GM23338 (cell line): ENCODE results near the gene GUCD1. TPM values are rescaled to one million over a fixed set of nuclear protein-coding genes. Genes with fewer than 3 reads are reported as not detected.
A peak's percentile ranks its signal among the peaks of the same experiment; 100 is the strongest.

ENCODE experiments used
- ATAC-seq: fragments of 200-7000 bp; cut with Tn5 transposase; 3 replicates; pipeline ENCODE4 v1.9.1; 2020
- DNase-seq: peaks from one replicate; pipeline ENCODE4 v3.0.0-alpha.2; 2015; ENCODE audit warnings: low spot score
- H2AFZ ChIP-seq: fragments of 200-600 bp; sonication (generic); 2 replicates; pipeline ENCODE4 v1.8.0; 2016; ENCODE audit warnings: antibody characterized with exemption, mild to moderate bottlenecking, moderate library complexity
- H3F3A ChIP-seq: fragments of 200-600 bp; sonication (generic); replicated peaks from 2 replicates; pipeline ENCODE4 v1.8.0; 2017; ENCODE audit warnings: antibody characterized with exemption, mixed run types, low read depth
- H3K27ac ChIP-seq: fragments of 200-600 bp; sonication (generic); 2 replicates; pipeline ENCODE4 v1.6.1; 2016; ENCODE audit warnings: low read depth
- H3K27me3 ChIP-seq: fragments of 200-600 bp; sonication (generic); 2 replicates; pipeline ENCODE4 v1.8.0; 2016; ENCODE audit warnings: mild to moderate bottlenecking, mixed run types, moderate library complexity; ENCODE audit not compliant: insufficient read depth
- H3K36me3 ChIP-seq: fragments of 200-600 bp; sonication (generic); 2 replicates; pipeline ENCODE4 v1.8.0; 2016; ENCODE audit warnings: mild to moderate bottlenecking; ENCODE audit not compliant: insufficient read depth
- H3K4me1 ChIP-seq: fragments of 200-600 bp; sonication (generic); 2 replicates; pipeline ENCODE4 v1.8.0; 2016; ENCODE audit warnings: mild to moderate bottlenecking, moderate library complexity; ENCODE audit not compliant: insufficient read depth
- H3K4me2 ChIP-seq: fragments of 200-600 bp; sonication (generic); 2 replicates; pipeline ENCODE4 v1.7.1; 2017; ENCODE audit warnings: mixed run types
- H3K4me3 ChIP-seq: fragments of 200-600 bp; sonication (generic); 2 replicates; pipeline ENCODE4 v1.6.1; 2016; ENCODE audit warnings: mixed run types
- H3K79me2 ChIP-seq: fragments of 200-600 bp; sonication (generic); replicated peaks from 2 replicates; pipeline ENCODE4 v1.8.0; 2017; ENCODE audit warnings: mild to moderate bottlenecking; ENCODE audit not compliant: insufficient read depth
- H3K9me2 ChIP-seq: fragments of 200-600 bp; sonication (generic); 2 replicates; pipeline ENCODE4 v1.8.0; 2017; ENCODE audit not compliant: insufficient read depth
- H4K20me1 ChIP-seq: fragments of 200-600 bp; sonication (generic); replicated peaks from 2 replicates; pipeline ENCODE4 v1.8.0; 2017; ENCODE audit warnings: mild to moderate bottlenecking; ENCODE audit not compliant: insufficient read depth
- H3K27ac Mint-ChIP-seq: 2 replicates; pipeline ENCODE4 v1.8.0; 2020; ENCODE audit warnings: inconsistent platforms, mild to moderate bottlenecking, moderate library complexity, mixed read lengths
- H3K27me3 Mint-ChIP-seq: 3 replicates; pipeline ENCODE4 v1.8.0; 2022; ENCODE audit warnings: low read depth, mild to moderate bottlenecking, moderate library complexity, mixed read lengths, inconsistent platforms; ENCODE audit not compliant: insufficient read depth, poor library complexity
- H3K36me3 Mint-ChIP-seq: 3 replicates; pipeline ENCODE4 v1.8.0; 2021; ENCODE audit warnings: low read depth, mild to moderate bottlenecking, inconsistent platforms, moderate library complexity, mixed read lengths
- H3K4me1 Mint-ChIP-seq: 3 replicates; pipeline ENCODE4 v1.8.0; 2020; ENCODE audit warnings: mild to moderate bottlenecking, inconsistent platforms, mixed read lengths
- H3K4me3 Mint-ChIP-seq: 3 replicates; pipeline ENCODE4 v1.8.0; 2021; ENCODE audit warnings: moderate library complexity, mild to moderate bottlenecking, inconsistent platforms, mixed read lengths
- H3K9me3 Mint-ChIP-seq: 3 replicates; pipeline ENCODE4 v1.8.0; 2020; ENCODE audit warnings: moderate library complexity, mild to moderate bottlenecking, inconsistent platforms, mixed read lengths
- CREB1 ChIP-seq: fragments of 250-450 bp; sonication (Bioruptor Pico); IDR thresholded peaks from 2 replicates; pipeline ENCODE4 v1.5.0; 2020; ENCODE audit warnings: low read depth, mild to moderate bottlenecking, moderate library complexity
- CTCF ChIP-seq, 2 experiments: fragments of 200-600 bp in 1 of 2; sonication (generic) in 1 of 2; conservative IDR thresholded peaks; 2 replicates each; pipeline versions ENCODE4 v1.5.1 to v1.6.1; 2016 to 2017; ENCODE audit warnings: antibody characterized with exemption in 2 of 2, low read depth in 2 of 2, mild to moderate bottlenecking in 2 of 2, moderate library complexity in 1 of 2
- EZH2 ChIP-seq: fragments of 200-600 bp; sonication (generic); IDR thresholded peaks from one replicate; pipeline ENCODE4 v1.8.0; 2017; ENCODE audit warnings: antibody characterized with exemption, mild to moderate bottlenecking, low read depth; ENCODE audit not compliant: unreplicated experiment
- EZH2phosphoT487 ChIP-seq: fragments of 200-600 bp; sonication (generic); IDR thresholded peaks from one replicate; pipeline ENCODE4 v1.8.1; 2018; ENCODE audit warnings: antibody characterized with exemption; ENCODE audit not compliant: unreplicated experiment
- JUNB ChIP-seq: IDR thresholded peaks from one replicate; pipeline ENCODE4 v1.6.1; 2016; ENCODE audit warnings: antibody characterized with exemption; ENCODE audit not compliant: unreplicated experiment
- NANOG ChIP-seq: IDR thresholded peaks from 2 replicates; pipeline ENCODE4 v1.6.1; 2016; ENCODE audit warnings: antibody characterized with exemption, borderline replicate concordance
- POLR2AphosphoS5 ChIP-seq: IDR thresholded peaks from 2 replicates; pipeline ENCODE4 v1.6.1; 2016; ENCODE audit warnings: antibody characterized with exemption, low read depth
- STAT1 ChIP-seq: IDR thresholded peaks from one replicate; pipeline ENCODE4 v1.6.1; 2016; ENCODE audit warnings: antibody characterized with exemption; ENCODE audit not compliant: unreplicated experiment
- ZNF114 ChIP-seq: fragments of 250-450 bp; sonication (Bioruptor Pico); IDR thresholded peaks from 2 replicates; pipeline ENCODE4 v1.5.0; 2020; ENCODE audit warnings: mild to moderate bottlenecking, moderate library complexity
- ZNF331 ChIP-seq: fragments of 250-450 bp; sonication (Bioruptor Pico); IDR thresholded peaks from 2 replicates; pipeline ENCODE4 v1.5.0; 2020; ENCODE audit warnings: low read depth, mild to moderate bottlenecking, moderate library complexity
- ZNF462 ChIP-seq: fragments of 250-450 bp; sonication (Bioruptor Pico); IDR thresholded peaks from 2 replicates; pipeline ENCODE4 v1.5.0; 2020; ENCODE audit warnings: mild to moderate bottlenecking, moderate library complexity
- polyA plus RNA-seq: library from polyadenylated mRNA; unstranded; fragments of >200 nt; fragmentation: Nextera tagmentation; extraction: Ambion mirVana; gene quantifications from 2 replicates; pipeline ENCODE4 v1.2.1, GENCODE V29; 2016
- total RNA-seq: library from RNA; depleted of rRNA; stranded (reverse); fragments of >200 nt; shearing (Covaris generic); gene quantifications from 2 replicates; pipeline ENCODE4 v1.2.3, GENCODE V29; 2014

The GUCD1 gene
- total and polyA plus RNA-seq, 2 experiments from 2014 or later, result 39.0 to 106 TPM

GRCh38 chr22:24578355-24579257 is 23.7 kb upstream of the GUCD1 start:
- no peaks in the 10 kb centered on the region for H3K27me3 ChIP-seq
- no peak overlapping the region for H3K4me3 Mint-ChIP-seq
- DNase-seq (no peak), ATAC-seq (no peak)
- 0 out of 2 replicates have a peak overlapping the region, but pooled peaks have one; percentile 52 for H3K27ac ChIP-seq
- H3K9me2 ChIP-seq, result no peaks in the 10 kb centered on the region
- no peaks in the 10 kb centered on the region for H3K9me3 Mint-ChIP-seq
- no peak overlapping the region for H3K4me2 ChIP-seq
- peaks cover 10% of the 10 kb centered on the region; the same call in 1 of the 2 replicates for H3K36me3 ChIP-seq
- H4K20me1 ChIP-seq, result peaks cover 19% of the 10 kb centered on the region
- peaks cover 22% of the 10 kb centered on the region for H3K36me3 Mint-ChIP-seq
- H3K27ac Mint-ChIP-seq, result no peak overlapping the region; the same call in 1 of the 2 replicates
- TF ChIP-seq CREB1 (CRISPR knock-in tag), result no peak
- no peak for TF ChIP-seq EZH2phosphoT487
- TF ChIP-seq EZH2, result no peak
- no peak for TF ChIP-seq NANOG
- no peaks in the 10 kb centered on the region for H3K79me2 ChIP-seq
- peaks cover 20% of the 10 kb centered on the region; the same call in 1 of the 2 replicates for H3F3A ChIP-seq
- H3K4me1 Mint-ChIP-seq, result no peaks in the 10 kb centered on the region
- no peak overlapping the region for H3K4me3 ChIP-seq
- H2AFZ ChIP-seq, result no peak overlapping the region
- H3K27me3 Mint-ChIP-seq, result peaks cover 6% of the 10 kb centered on the region
- no peaks in the 10 kb centered on the region for H3K4me1 ChIP-seq

GRCh38 chr22:24576778-24577177 is 21.8 kb upstream of the GUCD1 start:
- Mint-ChIP-seq H3K27me3 (peaks cover 8% of the 10 kb centered on the region), H3K4me3 (no peak overlapping the region), H3K36me3 (peaks cover 40% of the 10 kb centered on the region), H3K27ac (no peak overlapping the region), H3K9me3 (no peaks in the 10 kb centered on the region), H3K4me1 (no peaks in the 10 kb centered on the region)
- H2AFZ ChIP-seq, result no peak overlapping the region
- no peaks in the 10 kb centered on the region for H3K9me2 ChIP-seq
- no peak overlapping the region for H3K27ac ChIP-seq
- H3K4me1 ChIP-seq, result no peaks in the 10 kb centered on the region
- H3F3A ChIP-seq, result peaks cover 22% of the 10 kb centered on the region; the same call in 1 of the 2 replicates
- no peaks in the 10 kb centered on the region for H3K79me2 ChIP-seq
- no peak overlapping the region for H3K4me2 ChIP-seq
- no peak for ATAC-seq
- H3K4me3 ChIP-seq, result no peak overlapping the region
- H3K27me3 ChIP-seq, result no peaks in the 10 kb centered on the region
- H4K20me1 ChIP-seq, result peaks cover 20% of the 10 kb centered on the region
- no peak for DNase-seq
- H3K36me3 ChIP-seq, result peaks cover 25% of the 10 kb centered on the region
- TF ChIP-seq JUNB (no peak), ZNF331 (CRISPR knock-in tag) (no peak), CTCF (conservative IDR thresholded peaks at IDR 0.05; ENCODE audit: low read depth in 2 of 2) (no peak), EZH2 (no peak), NANOG (no peak), ZNF114 (CRISPR knock-in tag) (no peak), EZH2phosphoT487 (no peak), ZNF462 (CRISPR knock-in tag) (no peak), POLR2AphosphoS5 (no peak), CREB1 (CRISPR knock-in tag) (no peak), STAT1 (no peak)
